ENCODE data around the gene HARS1. TPM values are rescaled to one million over a fixed set of nuclear protein-coding genes. Genes with fewer than 3 reads are reported as not detected.

Gene HARS1
- total and polyA plus RNA-seq, 2 of the 13 experiments (the other 11 are each of a cell fraction or from before 2014, with no cell fraction given): 36.9 to 66.2 TPM

DNA sequence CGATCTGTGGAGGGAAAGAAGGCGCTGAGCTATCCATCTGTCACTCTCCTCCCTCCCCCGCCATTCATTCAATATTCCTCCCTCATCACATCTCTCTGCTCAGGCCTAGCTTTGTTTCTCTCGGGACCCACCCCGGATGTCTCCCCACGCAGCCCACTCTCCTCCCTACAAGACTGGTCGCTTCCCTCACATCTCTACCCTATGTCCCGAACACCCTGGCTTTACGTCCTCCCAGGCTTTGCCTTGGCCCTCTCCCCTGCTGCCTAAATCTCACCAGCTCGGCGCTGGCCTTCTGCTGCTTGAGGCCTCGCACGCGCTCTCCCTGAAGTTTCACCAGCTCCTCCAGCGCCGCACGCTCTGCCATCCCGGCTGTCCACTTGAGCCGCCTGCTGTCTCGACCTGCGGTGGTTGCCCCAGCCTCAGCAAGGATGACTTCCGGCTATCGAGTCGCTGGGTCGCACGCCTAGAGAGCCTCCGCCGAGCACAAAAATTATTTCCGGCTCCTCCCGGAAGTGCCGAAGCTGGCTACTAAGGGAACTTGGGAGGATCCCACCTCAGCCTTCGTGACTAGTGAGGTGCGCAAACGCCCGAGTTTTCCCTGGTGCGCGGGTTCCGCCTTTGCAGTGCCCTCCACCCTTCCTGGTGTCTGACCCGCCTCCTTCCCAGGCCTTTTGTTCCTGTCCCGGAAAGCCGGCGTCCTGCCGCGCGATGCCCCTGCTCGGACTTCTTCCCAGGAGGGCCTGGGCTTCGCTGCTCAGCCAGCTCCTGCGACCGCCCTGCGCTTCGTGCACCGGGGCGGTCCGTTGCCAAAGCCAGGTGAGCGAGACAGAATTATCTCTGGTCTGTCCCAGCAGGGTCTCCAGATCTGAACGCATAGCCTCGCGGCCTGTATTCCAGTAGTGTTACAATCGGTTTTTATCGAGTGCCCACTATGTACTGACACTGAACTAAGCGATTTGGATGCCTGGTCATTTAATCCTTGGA, at the start of gene HARS1, which contains the start of gene HARS2 (continued):
- TF ChIP-seq SRSF4 (IDR thresholded peaks at IDR 0.05; ENCODE audit: low read depth, low read length, poor library complexity, severe bottlenecking): no peak
- peak; percentile 82 for TF ChIP-seq NKX3-1 (CRISPR knock-in tag; IDR thresholded peaks at IDR 0.05)
- TF ChIP-seq NCOA5 (CRISPR knock-in tag; IDR thresholded peaks at IDR 0.05): peak; percentile 14; the same call in 1 of the 2 replicates
- TF ChIP-seq, protein P1, sequence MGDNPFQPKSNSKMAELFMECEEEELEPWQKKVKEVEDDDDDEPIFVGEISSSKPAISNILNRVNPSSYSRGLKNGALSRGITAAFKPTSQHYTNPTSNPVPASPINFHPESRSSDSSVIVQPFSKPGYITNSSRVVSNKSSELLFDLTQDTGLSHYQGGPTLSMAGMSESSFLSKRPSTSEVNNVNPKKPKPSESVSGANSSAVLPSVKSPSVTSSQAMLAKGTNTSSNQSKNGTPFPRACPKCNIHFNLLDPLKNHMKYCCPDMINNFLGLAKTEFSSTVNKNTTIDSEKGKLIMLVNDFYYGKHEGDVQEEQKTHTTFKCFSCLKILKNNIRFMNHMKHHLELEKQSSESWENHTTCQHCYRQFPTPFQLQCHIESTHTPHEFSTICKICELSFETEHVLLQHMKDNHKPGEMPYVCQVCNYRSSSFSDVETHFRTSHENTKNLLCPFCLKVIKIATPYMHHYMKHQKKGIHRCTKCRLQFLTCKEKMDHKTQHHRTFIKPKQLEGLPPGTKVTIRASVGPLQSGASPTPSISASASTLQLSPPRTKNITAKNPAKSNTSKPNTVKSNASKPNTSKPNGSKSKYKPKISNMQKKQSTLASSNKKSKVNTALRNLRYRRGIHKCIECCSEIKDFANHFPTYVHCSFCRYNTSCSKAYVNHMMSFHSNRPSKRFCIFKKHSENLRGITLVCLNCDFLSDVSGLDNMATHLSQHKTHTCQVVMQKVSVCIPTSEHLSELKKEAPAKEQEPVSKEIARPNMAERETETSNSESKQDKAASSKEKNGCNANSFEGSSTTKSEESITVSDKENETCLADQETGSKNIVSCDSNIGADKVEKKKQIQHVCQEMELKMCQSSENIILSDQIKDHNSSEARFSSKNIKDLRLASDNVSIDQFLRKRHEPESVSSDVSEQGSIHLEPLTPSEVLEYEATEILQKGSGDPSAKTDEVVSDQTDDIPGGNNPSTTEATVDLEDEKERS (CRISPR knock-in tag; IDR thresholded peaks at IDR 0.05): peak; percentile 79
- TF ChIP-seq ZNF749 (CRISPR knock-in tag; IDR thresholded peaks at IDR 0.05; ENCODE audit: borderline replicate concordance): no peak
- TF ChIP-seq TMF1 (CRISPR knock-in tag; IDR thresholded peaks at IDR 0.05; ENCODE audit: low read depth): no peak
- no peak; the same call in 1 of the 2 replicates for TF ChIP-seq ZNF331 (CRISPR knock-in tag; IDR thresholded peaks at IDR 0.05)
- no peak for TF ChIP-seq TCF7 (IDR thresholded peaks at IDR 0.05; ENCODE audit: low read depth)
- TF ChIP-seq, protein P2, sequence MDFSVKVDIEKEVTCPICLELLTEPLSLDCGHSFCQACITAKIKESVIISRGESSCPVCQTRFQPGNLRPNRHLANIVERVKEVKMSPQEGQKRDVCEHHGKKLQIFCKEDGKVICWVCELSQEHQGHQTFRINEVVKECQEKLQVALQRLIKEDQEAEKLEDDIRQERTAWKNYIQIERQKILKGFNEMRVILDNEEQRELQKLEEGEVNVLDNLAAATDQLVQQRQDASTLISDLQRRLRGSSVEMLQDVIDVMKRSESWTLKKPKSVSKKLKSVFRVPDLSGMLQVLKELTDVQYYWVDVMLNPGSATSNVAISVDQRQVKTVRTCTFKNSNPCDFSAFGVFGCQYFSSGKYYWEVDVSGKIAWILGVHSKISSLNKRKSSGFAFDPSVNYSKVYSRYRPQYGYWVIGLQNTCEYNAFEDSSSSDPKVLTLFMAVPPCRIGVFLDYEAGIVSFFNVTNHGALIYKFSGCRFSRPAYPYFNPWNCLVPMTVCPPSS (IDR thresholded peaks at IDR 0.05): no peak
- TF ChIP-seq, protein P3, sequence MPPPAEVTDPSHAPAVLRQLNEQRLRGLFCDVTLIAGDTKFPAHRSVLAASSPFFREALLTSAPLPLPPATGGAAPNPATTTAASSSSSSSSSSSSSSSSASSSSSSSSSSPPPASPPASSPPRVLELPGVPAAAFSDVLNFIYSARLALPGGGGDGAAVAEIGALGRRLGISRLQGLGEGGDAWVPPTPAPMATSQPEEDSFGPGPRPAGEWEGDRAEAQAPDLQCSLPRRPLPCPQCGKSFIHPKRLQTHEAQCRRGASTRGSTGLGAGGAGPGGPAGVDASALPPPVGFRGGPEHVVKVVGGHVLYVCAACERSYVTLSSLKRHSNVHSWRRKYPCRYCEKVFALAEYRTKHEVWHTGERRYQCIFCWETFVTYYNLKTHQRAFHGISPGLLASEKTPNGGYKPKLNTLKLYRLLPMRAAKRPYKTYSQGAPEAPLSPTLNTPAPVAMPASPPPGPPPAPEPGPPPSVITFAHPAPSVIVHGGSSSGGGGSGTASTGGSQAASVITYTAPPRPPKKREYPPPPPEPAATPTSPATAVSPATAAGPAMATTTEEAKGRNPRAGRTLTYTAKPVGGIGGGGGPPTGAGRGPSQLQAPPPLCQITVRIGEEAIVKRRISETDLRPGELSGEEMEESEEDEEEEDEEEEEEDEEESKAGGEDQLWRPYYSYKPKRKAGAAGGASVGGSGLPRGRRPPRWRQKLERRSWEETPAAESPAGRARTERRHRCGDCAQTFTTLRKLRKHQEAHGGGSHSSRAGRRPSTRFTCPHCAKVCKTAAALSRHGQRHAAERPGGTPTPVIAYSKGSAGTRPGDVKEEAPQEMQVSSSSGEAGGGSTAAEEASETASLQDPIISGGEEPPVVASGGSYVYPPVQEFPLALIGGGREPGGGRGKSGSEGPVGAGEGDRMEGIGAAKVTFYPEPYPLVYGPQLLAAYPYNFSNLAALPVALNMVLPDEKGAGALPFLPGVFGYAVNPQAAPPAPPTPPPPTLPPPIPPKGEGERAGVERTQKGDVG (CRISPR knock-in tag; IDR thresholded peaks at IDR 0.05; ENCODE audit: borderline replicate concordance): peak; percentile 70; the same call in 1 of the 2 replicates
- no peak for TF ChIP-seq EZH2 (conservative IDR thresholded peaks at IDR 0.05; ENCODE audit: low read depth, low read length)
- no peak for TF ChIP-seq ZNF543 (CRISPR knock-in tag; IDR thresholded peaks at IDR 0.05)
- TF ChIP-seq, protein P4, sequence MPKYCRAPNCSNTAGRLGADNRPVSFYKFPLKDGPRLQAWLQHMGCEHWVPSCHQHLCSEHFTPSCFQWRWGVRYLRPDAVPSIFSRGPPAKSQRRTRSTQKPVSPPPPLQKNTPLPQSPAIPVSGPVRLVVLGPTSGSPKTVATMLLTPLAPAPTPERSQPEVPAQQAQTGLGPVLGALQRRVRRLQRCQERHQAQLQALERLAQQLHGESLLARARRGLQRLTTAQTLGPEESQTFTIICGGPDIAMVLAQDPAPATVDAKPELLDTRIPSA (CRISPR knock-in tag; IDR thresholded peaks at IDR 0.05; ENCODE audit: borderline replicate concordance): peak; percentile 62; the same call in 1 of the 2 replicates
- peak; percentile 50; the same call in 1 of the 2 replicates for TF ChIP-seq FOXC1 (CRISPR knock-in tag; IDR thresholded peaks at IDR 0.05; ENCODE audit: borderline replicate concordance)
- TF ChIP-seq ZNF251 (CRISPR knock-in tag; IDR thresholded peaks at IDR 0.05): no peak
- 0 out of 2 replicates have a peak, but pooled peaks have one; percentile 11 for TF ChIP-seq NCOR1 (IDR thresholded peaks at IDR 0.05; ENCODE audit: borderline replicate concordance, low read length)
- TF ChIP-seq, protein P5, sequence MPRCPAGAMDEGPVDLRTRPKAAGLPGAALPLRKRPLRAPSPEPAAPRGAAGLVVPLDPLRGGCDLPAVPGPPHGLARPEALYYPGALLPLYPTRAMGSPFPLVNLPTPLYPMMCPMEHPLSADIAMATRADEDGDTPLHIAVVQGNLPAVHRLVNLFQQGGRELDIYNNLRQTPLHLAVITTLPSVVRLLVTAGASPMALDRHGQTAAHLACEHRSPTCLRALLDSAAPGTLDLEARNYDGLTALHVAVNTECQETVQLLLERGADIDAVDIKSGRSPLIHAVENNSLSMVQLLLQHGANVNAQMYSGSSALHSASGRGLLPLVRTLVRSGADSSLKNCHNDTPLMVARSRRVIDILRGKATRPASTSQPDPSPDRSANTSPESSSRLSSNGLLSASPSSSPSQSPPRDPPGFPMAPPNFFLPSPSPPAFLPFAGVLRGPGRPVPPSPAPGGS (CRISPR knock-in tag; IDR thresholded peaks at IDR 0.05): no peak; the same call in 1 of the 2 replicates
- no peak for TF ChIP-seq ZKSCAN8 (CRISPR knock-in tag; IDR thresholded peaks at IDR 0.05; ENCODE audit: borderline replicate concordance)
